ENCODE data around the gene MCUR1. TPM values are rescaled to one million over a fixed set of nuclear protein-coding genes. Genes with fewer than 3 reads are reported as not detected.

The MCUR1 gene
- total and polyA plus RNA-seq, 4 donors, result 8.0 to 42.1 (median 20.6) TPM

GRCh38 chr6:13811627-13812358 lies 2.6 kb downstream of the MCUR1 start:
- 36 to 42% methylated on average over 8 of the region's 8 CpGs for WGBS, 2 donors
- H3K4me1 ChIP-seq (ENCODE audit: control insufficient read depth in 5 of 5, insufficient read depth in 5 of 5, low read length in 5 of 5), result peaks cover 4 to 28% (median 15%) of the 10 kb centered on the region in 5 donors
- TF ChIP-seq, protein P1, sequence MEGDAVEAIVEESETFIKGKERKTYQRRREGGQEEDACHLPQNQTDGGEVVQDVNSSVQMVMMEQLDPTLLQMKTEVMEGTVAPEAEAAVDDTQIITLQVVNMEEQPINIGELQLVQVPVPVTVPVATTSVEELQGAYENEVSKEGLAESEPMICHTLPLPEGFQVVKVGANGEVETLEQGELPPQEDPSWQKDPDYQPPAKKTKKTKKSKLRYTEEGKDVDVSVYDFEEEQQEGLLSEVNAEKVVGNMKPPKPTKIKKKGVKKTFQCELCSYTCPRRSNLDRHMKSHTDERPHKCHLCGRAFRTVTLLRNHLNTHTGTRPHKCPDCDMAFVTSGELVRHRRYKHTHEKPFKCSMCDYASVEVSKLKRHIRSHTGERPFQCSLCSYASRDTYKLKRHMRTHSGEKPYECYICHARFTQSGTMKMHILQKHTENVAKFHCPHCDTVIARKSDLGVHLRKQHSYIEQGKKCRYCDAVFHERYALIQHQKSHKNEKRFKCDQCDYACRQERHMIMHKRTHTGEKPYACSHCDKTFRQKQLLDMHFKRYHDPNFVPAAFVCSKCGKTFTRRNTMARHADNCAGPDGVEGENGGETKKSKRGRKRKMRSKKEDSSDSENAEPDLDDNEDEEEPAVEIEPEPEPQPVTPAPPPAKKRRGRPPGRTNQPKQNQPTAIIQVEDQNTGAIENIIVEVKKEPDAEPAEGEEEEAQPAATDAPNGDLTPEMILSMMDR (IDR thresholded peaks at IDR 0.05; ENCODE audit: control extremely low read depth, extremely low read depth), result no peak
- DNase-seq, result no peak
- H3K27me3 ChIP-seq (ENCODE audit: control insufficient read depth in 3 of 3, insufficient read depth in 3 of 3, low read length in 2 of 3), result no peaks in the 10 kb centered on the region
- ATAC-seq (ENCODE audit: insufficient read depth, low FRiP score), result no peak
- no peak overlapping the region for H3K9ac ChIP-seq (ENCODE audit: insufficient read depth in 1 of 2, low read length in 2 of 2)
- no peaks in the 10 kb centered on the region for H3K9me3 ChIP-seq (ENCODE audit: control insufficient read depth in 4 of 4, insufficient read depth in 3 of 4, low read length in 3 of 4)
- no peak overlapping the region for H3K4me3 ChIP-seq
- H3K27ac ChIP-seq (ENCODE audit: low read depth in 1 of 2, low read length in 1 of 2), result peak overlapping the region in 1 of 2 donors; percentile 79
- peaks cover 0 to 4% (median 0%) of the 10 kb centered on the region in 4 donors for H3K36me3 ChIP-seq (ENCODE audit: control insufficient read depth in 4 of 4, insufficient read depth in 4 of 4, low read length in 4 of 4)

DNA sequence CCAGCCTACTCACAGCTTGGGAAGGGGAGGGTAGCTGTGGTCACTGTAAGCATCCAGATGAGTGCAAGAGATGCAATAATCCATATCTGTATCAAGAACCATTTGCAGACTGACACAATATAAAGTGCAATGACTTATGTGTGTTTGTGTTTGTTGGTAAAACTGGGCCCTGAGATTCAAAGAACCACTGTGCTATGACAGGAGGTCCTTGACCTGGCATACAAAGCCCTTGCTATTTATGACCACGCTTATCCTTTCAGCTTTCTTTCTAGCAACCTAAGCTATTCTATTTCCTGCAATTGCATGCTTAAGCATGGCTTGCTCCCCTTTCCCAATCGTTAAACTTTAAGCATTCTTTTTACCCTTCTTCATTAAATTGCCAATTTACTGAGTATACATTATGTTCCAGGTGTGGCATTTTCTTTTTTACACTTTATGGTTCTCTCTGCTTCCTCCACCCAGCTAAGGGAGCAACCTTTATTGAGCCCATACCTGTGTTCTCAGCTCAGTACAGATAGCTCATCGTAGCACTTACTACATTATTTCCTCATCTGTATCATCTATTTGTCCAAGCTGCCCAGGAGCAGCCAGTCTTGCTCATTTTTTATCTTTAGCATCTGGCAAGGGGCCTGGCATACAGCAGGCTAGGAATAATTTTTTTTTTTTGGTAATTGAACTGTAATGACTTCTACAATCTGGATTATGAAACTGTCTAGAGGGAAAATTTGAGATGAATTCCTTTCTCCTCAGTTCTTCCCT lies 3.5 kb downstream of the MCUR1 start:
- TF ChIP-seq, protein P1 (IDR thresholded peaks at IDR 0.05; ENCODE audit: control extremely low read depth, extremely low read depth), result no peak
- no peaks in the 10 kb centered on the region for H3K9me3 ChIP-seq (ENCODE audit: control insufficient read depth in 4 of 4, insufficient read depth in 3 of 4, low read length in 3 of 4)
- peaks cover 4 to 28% (median 15%) of the 10 kb centered on the region in 5 donors for H3K4me1 ChIP-seq (ENCODE audit: control insufficient read depth in 5 of 5, insufficient read depth in 5 of 5, low read length in 5 of 5)
- no peak for ATAC-seq (ENCODE audit: insufficient read depth, low FRiP score)
- DNase-seq, result peak in 1 of 3 donors; percentile 4
- H3K9ac ChIP-seq (ENCODE audit: insufficient read depth in 1 of 2, low read length in 2 of 2), result no peak overlapping the region
- 65 to 68% methylated on average over 3 of the region's 3 CpGs for WGBS, 2 donors
- H3K27me3 ChIP-seq (ENCODE audit: control insufficient read depth in 3 of 3, insufficient read depth in 3 of 3, low read length in 2 of 3), result no peaks in the 10 kb centered on the region
- no peak overlapping the region for H3K4me3 ChIP-seq
- peak overlapping the region in 1 of 2 donors; percentile 20 for H3K27ac ChIP-seq (ENCODE audit: low read depth in 1 of 2, low read length in 1 of 2)
- peaks cover 0 to 9% (median 2%) of the 10 kb centered on the region in 4 donors for H3K36me3 ChIP-seq (ENCODE audit: control insufficient read depth in 4 of 4, insufficient read depth in 4 of 4, low read length in 4 of 4)

GRCh38 chr6:13808801-13809200 lies 5.6 kb downstream of the MCUR1 start:
- DNase-seq (no peak), ATAC-seq (ENCODE audit: insufficient read depth, low FRiP score) (no peak)
- H3K9ac ChIP-seq (ENCODE audit: insufficient read depth in 1 of 2, low read length in 2 of 2), result no peak overlapping the region
- H3K36me3 ChIP-seq (ENCODE audit: control insufficient read depth in 4 of 4, insufficient read depth in 4 of 4, low read length in 4 of 4), result peaks cover 2 to 14% (median 3%) of the 10 kb centered on the region in 4 donors
- H3K27ac ChIP-seq (ENCODE audit: low read depth in 1 of 2, low read length in 1 of 2), result no peak overlapping the region
- no peak overlapping the region for H3K4me3 ChIP-seq
- H3K27me3 ChIP-seq (ENCODE audit: control insufficient read depth in 3 of 3, insufficient read depth in 3 of 3, low read length in 2 of 3), result no peaks in the 10 kb centered on the region
- peaks cover 4 to 22% (median 15%) of the 10 kb centered on the region in 5 donors for H3K4me1 ChIP-seq (ENCODE audit: control insufficient read depth in 5 of 5, insufficient read depth in 5 of 5, low read length in 5 of 5)
- TF ChIP-seq, protein P1 (IDR thresholded peaks at IDR 0.05; ENCODE audit: control extremely low read depth, extremely low read depth), result no peak
- no peaks in the 10 kb centered on the region for H3K9me3 ChIP-seq (ENCODE audit: control insufficient read depth in 4 of 4, insufficient read depth in 3 of 4, low read length in 3 of 4)
- WGBS, 2 donors, result 86 to 91% methylated on average over 4 of the region's 4 CpGs

Measured in lung (tissue), 12 donors.